Esophagus muscularis mucosa (tissue), 4 donors: ENCODE results near the gene KRTAP1-4. TPM values are rescaled to one million over a fixed set of nuclear protein-coding genes. Genes with fewer than 3 reads are reported as not detected.
"Not testable (repeated sequence)": the region's sequence is repeated elsewhere in the genome, so short reads cannot be mapped to it uniquely, and the experiment has no call there.

Experiments
- DNase-seq: peaks from one replicate; pipeline ENCODE4 v3.0.0-alpha.2; 2017; ENCODE audit errors: extremely low spot score
- H3K27ac ChIP-seq, 4 donors: fragments of 200-600 bp; sonication (generic); replicated peaks in 1 of 4; 1 replicate in 3 of 4; 2 replicates in 1 of 4; pipeline ENCODE4 v1.5.1; 2016 to 2019; ENCODE audit warnings: mild to moderate bottlenecking in 1 of 4
- H3K27me3 ChIP-seq, 4 donors: fragments of 200-600 bp; sonication (generic); one replicate each; pipeline versions ENCODE4 v1.5.1 to v1.6.0; 2016 to 2019
- H3K36me3 ChIP-seq, 4 donors: fragments of 200-600 bp; sonication (generic); one replicate each; pipeline ENCODE4 v1.5.1; 2016 to 2019
- H3K4me1 ChIP-seq, 4 donors: fragments of 200-600 bp; sonication (generic); one replicate each; pipeline ENCODE4 v1.5.1; 2016 to 2019
- H3K4me3 ChIP-seq, 4 donors: fragments of 200-600 bp; sonication (generic); 1 replicate in 2 of 4; 2 replicates in 2 of 4; pipeline ENCODE4 v1.5.1; 2016 to 2019; ENCODE audit warnings: mild to moderate bottlenecking in 4 of 4, moderate library complexity in 1 of 4
- H3K9me3 ChIP-seq, 4 donors: fragments of 200-600 bp; sonication (generic); 1 replicate in 3 of 4; 2 replicates in 1 of 4; pipeline ENCODE4 v1.5.1; 2016 to 2019
- EP300 ChIP-seq: sonication (generic); formaldehyde crosslinking; IDR thresholded peaks from one replicate; pipeline ENCODE4 v1.6.1; 2017; ENCODE audit warnings: antibody characterized with exemption
- POLR2A ChIP-seq: fragments of 450-650 bp; IDR thresholded peaks from one replicate; pipeline ENCODE4 v1.6.1; 2017; ENCODE audit warnings: antibody characterized with exemption, moderate library complexity, mild to moderate bottlenecking, low read depth
- POLR2AphosphoS5 ChIP-seq, 2 donors: sonication (generic); formaldehyde crosslinking; IDR thresholded peaks; one replicate each; pipeline ENCODE4 v1.6.1; 2017; ENCODE audit warnings: antibody characterized with exemption in 2 of 2
- WGBS: methylation state at CpG from one replicate; pipeline ENCODE4 v1.1.5; 2018; 5-methylcytosine and 5-hydroxymethylcytosine counted together
- intact Hi-C: fragments of 100-400 bp; cut with DNase I; formaldehyde crosslinking; loops from one replicate; pipeline ENCODE4 v1.15.1; 2023
- total RNA-seq, 4 donors: library from RNA; depleted of rRNA; stranded (reverse); fragments of >200 nt; gene quantifications; one replicate each; pipeline versions ENCODE4 v1.1.0 to v1.2.1, GENCODE V29; 2016
- TF ChIP-seq, protein P1 (sequence below), 3 experiments: fragments of 200-600 bp in 2 of 3; fragments of 450-650 bp in 1 of 3; sonication (generic) in 2 of 3; IDR thresholded peaks; one replicate each; pipeline ENCODE4 v1.5.1; 2017 to 2019; ENCODE audit warnings: antibody characterized with exemption in 3 of 3, mild to moderate bottlenecking in 2 of 3, moderate library complexity in 1 of 3

Gene KRTAP1-4
- total RNA-seq, 4 donors from 2014 or later, result not detected

DNA sequence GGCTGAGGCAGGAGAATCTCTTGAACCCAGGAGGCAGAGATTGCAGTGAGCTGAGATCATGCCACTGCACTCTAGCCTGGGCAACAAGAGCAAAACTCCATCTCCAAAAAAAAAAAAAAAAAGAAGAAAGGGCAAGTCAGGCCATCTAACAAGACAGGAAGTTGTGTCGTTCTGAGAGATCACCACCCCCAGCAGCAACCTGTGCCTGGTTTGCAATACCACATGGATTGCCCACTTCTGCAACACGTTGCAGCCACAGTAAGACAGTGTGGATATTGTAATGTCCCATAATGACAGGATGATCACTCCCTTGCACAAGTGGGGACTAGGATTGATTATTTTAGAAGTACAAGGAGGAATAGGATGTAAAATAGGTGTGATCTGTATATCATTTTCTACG, 39.0 kb upstream of the KRTAP1-4 start:
- H3K27me3 ChIP-seq, result no peaks in the 10 kb centered on the region
- TF ChIP-seq, protein P1, sequence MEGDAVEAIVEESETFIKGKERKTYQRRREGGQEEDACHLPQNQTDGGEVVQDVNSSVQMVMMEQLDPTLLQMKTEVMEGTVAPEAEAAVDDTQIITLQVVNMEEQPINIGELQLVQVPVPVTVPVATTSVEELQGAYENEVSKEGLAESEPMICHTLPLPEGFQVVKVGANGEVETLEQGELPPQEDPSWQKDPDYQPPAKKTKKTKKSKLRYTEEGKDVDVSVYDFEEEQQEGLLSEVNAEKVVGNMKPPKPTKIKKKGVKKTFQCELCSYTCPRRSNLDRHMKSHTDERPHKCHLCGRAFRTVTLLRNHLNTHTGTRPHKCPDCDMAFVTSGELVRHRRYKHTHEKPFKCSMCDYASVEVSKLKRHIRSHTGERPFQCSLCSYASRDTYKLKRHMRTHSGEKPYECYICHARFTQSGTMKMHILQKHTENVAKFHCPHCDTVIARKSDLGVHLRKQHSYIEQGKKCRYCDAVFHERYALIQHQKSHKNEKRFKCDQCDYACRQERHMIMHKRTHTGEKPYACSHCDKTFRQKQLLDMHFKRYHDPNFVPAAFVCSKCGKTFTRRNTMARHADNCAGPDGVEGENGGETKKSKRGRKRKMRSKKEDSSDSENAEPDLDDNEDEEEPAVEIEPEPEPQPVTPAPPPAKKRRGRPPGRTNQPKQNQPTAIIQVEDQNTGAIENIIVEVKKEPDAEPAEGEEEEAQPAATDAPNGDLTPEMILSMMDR (IDR thresholded peaks at IDR 0.05), result no peak
- TF ChIP-seq POLR2AphosphoS5 (IDR thresholded peaks at IDR 0.05) (no peak), EP300 (no peak), POLR2A (no peak)
- H3K27ac ChIP-seq, result no peak overlapping the region
- no peaks in the 10 kb centered on the region for H3K9me3 ChIP-seq
- no peaks in the 10 kb centered on the region for H3K4me1 ChIP-seq
- DNase-seq, result no peak
- WGBS, result 83% methylated on average over 3 of the region's 3 CpGs
- intact Hi-C loops, result no loop called here
- no peaks in the 10 kb centered on the region for H3K36me3 ChIP-seq
- no peak overlapping the region for H3K4me3 ChIP-seq

DNA sequence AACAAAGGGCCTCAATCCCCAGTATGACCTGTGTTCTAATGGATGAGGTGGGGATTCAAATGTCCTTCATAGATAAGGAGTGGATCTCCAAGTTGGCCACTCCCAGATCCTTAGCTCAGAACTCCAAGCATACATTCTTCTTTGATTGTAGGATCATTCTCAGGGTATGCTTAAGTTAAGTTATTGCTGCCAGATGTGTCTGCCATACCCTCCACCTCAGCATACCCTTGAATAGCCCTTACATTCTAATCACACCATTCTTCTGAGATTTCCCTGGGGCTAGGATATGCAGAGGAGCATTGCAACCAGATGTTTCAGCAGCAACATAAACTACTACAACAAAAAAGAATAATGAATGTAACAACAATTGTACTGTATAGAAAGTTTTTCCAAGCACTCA, 37.3 kb upstream of the KRTAP1-4 start:
- no peak for TF ChIP-seq EP300
- TF ChIP-seq POLR2A, result no peak
- TF ChIP-seq, protein P1 (IDR thresholded peaks at IDR 0.05), result no peak
- TF ChIP-seq POLR2AphosphoS5 (IDR thresholded peaks at IDR 0.05), result no peak
- Histone ChIP-seq H3K27me3 (no peaks in the 10 kb centered on the region), H3K9me3 (no peaks in the 10 kb centered on the region), H3K4me1 (no peaks in the 10 kb centered on the region), H3K27ac (no peak overlapping the region), H3K4me3 (no peak overlapping the region), H3K36me3 (no peaks in the 10 kb centered on the region)
- intact Hi-C loops, result no loop called here
- no peak for DNase-seq

DNA sequence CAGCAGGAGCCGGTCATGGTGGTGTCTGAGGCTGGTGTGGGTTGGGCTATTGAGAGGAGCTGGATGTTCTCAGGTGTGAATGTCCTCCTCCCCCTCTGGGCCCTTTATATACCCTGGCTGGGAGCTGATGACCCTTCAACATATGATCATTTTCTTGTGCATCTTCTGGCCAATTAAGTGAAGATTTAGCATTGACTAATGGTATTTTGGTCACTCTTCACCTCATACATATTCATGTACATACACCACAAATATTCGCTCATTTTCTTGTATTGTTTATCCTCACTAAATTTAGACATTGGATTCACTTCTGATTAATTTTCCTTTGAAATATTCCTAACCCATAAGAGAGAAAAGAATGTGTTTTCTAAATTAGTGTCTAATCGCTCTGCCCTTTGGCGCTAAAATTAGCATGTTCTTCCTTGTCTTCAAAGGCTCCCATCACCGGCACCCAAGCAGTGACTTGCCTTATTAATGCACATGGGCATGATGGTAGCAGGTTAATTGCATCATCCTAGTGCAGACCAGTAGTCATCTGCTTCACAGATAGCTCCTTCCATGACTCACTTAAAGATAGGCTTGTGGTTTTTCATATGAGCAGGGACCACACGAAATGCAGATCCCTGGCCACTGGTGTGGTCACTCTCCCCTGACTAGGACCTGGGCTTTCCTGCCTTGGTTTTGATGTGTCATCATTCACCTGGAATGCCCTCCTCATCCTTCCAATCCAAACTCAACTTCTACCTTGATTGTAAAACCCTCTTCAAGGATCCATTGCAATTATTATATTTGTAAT, 36.0 kb upstream of the KRTAP1-4 start, which contains the start of gene KRTAP2-4:
KRTAP2-4 (minus strand) TSS at position 51 of the 796 bp plus-strand sequence; CDS start at position 17, 34 bp downstream.
- H3K27ac ChIP-seq, result no peak within 1 kb of the TSS
- intact Hi-C loops, result no loop called here
- no peaks in the 10 kb centered on the region for H3K27me3 ChIP-seq
- no peaks in the 10 kb centered on the region for H3K9me3 ChIP-seq
- H3K36me3 ChIP-seq, result no peaks in the 10 kb centered on the region
- 88% methylated on average over 5 of the region's 6 CpGs for WGBS
- no peak within 1 kb of the TSS for H3K4me3 ChIP-seq
- DNase-seq, result no peak
- TF ChIP-seq, protein P1 (IDR thresholded peaks at IDR 0.05), result no peak
- TF ChIP-seq POLR2AphosphoS5 (IDR thresholded peaks at IDR 0.05) (no peak), EP300 (no peak), POLR2A (no peak)
- H3K4me1 ChIP-seq, result no peaks in the 10 kb centered on the region

DNA sequence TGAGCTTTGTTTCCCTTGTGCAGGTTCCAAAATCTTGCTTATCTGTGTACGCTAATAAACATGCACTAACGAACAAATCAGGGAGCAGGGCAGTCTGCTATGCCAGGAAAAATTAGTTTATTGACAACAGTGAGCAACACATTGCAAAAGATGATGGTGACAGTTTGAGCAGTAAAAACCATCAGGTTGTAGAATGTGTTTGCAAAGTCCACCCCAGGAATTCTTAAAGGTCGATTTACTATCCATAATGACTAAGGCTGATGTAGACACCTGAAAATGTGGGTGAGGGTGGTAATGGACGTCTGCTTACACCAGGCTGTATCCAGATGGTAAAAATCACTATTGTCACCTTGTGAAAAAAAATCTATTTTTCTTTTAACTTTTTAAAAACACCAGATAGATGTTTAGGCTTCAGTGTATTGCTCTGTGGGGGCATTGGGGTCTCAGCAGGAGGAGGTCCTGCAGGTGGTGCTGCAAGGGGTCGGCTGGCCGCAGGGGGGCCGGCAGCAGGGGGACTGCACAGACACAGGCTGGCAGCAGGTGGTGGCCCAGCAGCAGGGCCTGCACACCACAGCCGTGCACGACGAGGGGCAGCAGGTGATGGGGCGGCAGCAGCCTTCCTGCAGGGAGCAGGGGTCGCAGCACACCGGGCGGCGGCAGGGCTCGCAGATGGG, 35.2 kb upstream of the KRTAP1-4 start:
- 76% methylated on average over 6 of the region's 16 CpGs for WGBS
- H3K27ac ChIP-seq, intact Hi-C loops: not testable (repeated sequence)

DNA sequence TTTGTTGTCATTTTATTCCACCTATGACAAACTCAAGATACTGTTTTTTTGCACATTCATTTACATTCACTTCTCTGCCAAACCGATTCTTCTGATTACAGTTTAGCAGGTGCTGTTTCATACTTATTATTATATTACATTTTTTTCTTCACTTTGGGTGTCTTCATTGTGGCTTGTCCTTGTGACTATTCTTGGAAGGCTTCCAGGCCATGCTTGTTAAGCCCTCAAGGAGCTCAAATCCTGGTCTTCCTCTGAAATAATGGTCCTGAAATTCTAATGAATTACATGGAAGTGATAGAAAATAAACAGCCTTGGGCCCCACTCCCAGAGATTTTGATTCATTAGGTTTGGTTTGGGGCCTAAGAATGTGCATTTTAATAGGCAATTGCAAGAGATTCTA, 34.3 kb upstream of the KRTAP1-4 start:
- intact Hi-C loops, result no loop called here

More for the DNA sequence above, 35.2 kb upstream of the KRTAP1-4 start:
- H3K36me3 ChIP-seq, DNase-seq, H3K4me1 ChIP-seq, H3K4me3 ChIP-seq, H3K27me3 ChIP-seq, H3K9me3 ChIP-seq: not testable (repeated sequence)

More for the DNA sequence above, 34.3 kb upstream of the KRTAP1-4 start:
- no peaks in the 10 kb centered on the region for H3K36me3 ChIP-seq
- H3K4me1 ChIP-seq, result no peaks in the 10 kb centered on the region
- no peak overlapping the region for H3K27ac ChIP-seq
- no peak for DNase-seq
- no peaks in the 10 kb centered on the region for H3K9me3 ChIP-seq
- TF ChIP-seq POLR2AphosphoS5 (IDR thresholded peaks at IDR 0.05) (no peak), POLR2A (no peak), EP300 (no peak)
- TF ChIP-seq, protein P1 (IDR thresholded peaks at IDR 0.05), result no peak
- no peak overlapping the region for H3K4me3 ChIP-seq
- H3K27me3 ChIP-seq, result no peaks in the 10 kb centered on the region
- WGBS, result 88% methylated on average over 1 of the region's 1 CpG
